Lung (tissue), 12 donors: Measurements from ENCODE around the gene ABHD16B. TPM values are rescaled to one million over a fixed set of nuclear protein-coding genes. Genes with fewer than 3 reads are reported as not detected.
A peak's percentile ranks its signal among the peaks of the same experiment; 100 is the strongest.

Experiments
- ATAC-seq: fragments of 200-7000 bp; cut with Tn5 transposase; one replicate; pipeline ENCODE4 v1.9.1; 2020; ENCODE audit warnings: moderate number of reproducible peaks; ENCODE audit not compliant: insufficient read depth, low FRiP score
- DNase-seq, 3 donors: peaks; one replicate each; pipeline ENCODE4 v3.0.0-alpha.2; 2013 to 2017
- H3K27ac ChIP-seq, 2 donors: one replicate each; pipeline ENCODE4 v1.5.1; 2013; ENCODE audit warnings: mild to moderate bottlenecking in 2 of 2, moderate library complexity in 2 of 2, control low read depth in 1 of 2, inconsistent platforms in 1 of 2, low read depth in 1 of 2, low read length in 1 of 2
- H3K27me3 ChIP-seq, 3 donors: one replicate each; pipeline ENCODE4 v1.5.1; 2013; ENCODE audit warnings: low read length in 2 of 3; ENCODE audit not compliant: control insufficient read depth in 3 of 3, insufficient read depth in 3 of 3
- H3K36me3 ChIP-seq, 4 donors: one replicate each; pipeline ENCODE4 v1.5.1; 2013; ENCODE audit warnings: low read length in 4 of 4, mild to moderate bottlenecking in 1 of 4, moderate library complexity in 1 of 4; ENCODE audit not compliant: control insufficient read depth in 4 of 4, insufficient read depth in 4 of 4
- H3K4me1 ChIP-seq, 5 donors: one replicate each; pipeline ENCODE4 v1.5.1; 2013; ENCODE audit warnings: low read length in 5 of 5, mild to moderate bottlenecking in 2 of 5, moderate library complexity in 1 of 5; ENCODE audit not compliant: control insufficient read depth in 5 of 5, insufficient read depth in 5 of 5
- H3K4me3 ChIP-seq: one replicate; pipeline ENCODE4 v1.5.1; 2013; ENCODE audit warnings: mild to moderate bottlenecking, control low read depth, moderate library complexity
- H3K9ac ChIP-seq, 2 donors: one replicate each; pipeline ENCODE4 v1.5.1; 2013; ENCODE audit warnings: low read length in 2 of 2, control low read depth in 1 of 2; ENCODE audit not compliant: insufficient read depth in 1 of 2
- H3K9me3 ChIP-seq, 4 donors: one replicate each; pipeline ENCODE4 v1.5.1; 2013; ENCODE audit warnings: low read length in 3 of 4, mild to moderate bottlenecking in 1 of 4, moderate library complexity in 1 of 4; ENCODE audit not compliant: control insufficient read depth in 4 of 4, insufficient read depth in 3 of 4
- CTCF ChIP-seq: IDR thresholded peaks from 2 replicates; pipeline ENCODE4 v1.5.1; 2012; ENCODE audit warnings: mild to moderate bottlenecking; ENCODE audit errors: control extremely low read depth, extremely low read depth
- WGBS, 2 donors: extraction: QIAGEN DNeasy Blood & Tissue Kit; methylation state at CpG; one replicate each; pipeline ENCODE4 v1.1.7; 2013; 5-methylcytosine and 5-hydroxymethylcytosine counted together
- polyA plus RNA-seq, 2 donors: library from polyadenylated mRNA; stranded (reverse); fragments of 200-250 nt; gene quantifications; one replicate each; pipeline ENCODE4 v1.2.1, GENCODE V29; 2013
- total RNA-seq, 2 donors: library from RNA; depleted of rRNA in 1 of 2; stranded (reverse); fragments of >200 nt in 1 of 2; gene quantifications; one replicate each; pipeline ENCODE4 v1.2.1, GENCODE V29; 2014 to 2021
- donor health status: control.
- donor health status: control.
- donor health status: Bipolar disorder and iron deficiency.
- donor health status: healthy.
- donor health status: DM: yes; HTN: yes; CAD: no.

ABHD16B gene
- total and polyA plus RNA-seq, 4 donors = 0.89 to 1.5 TPM; not detected in 2

GRCh38 chr20:63854069-63854765, 7.1 kb upstream of the ABHD16B start:
- Histone ChIP-seq H3K27me3 (peaks cover 0 to 5% (median 0%) of the 10 kb centered on the region in 3 donors), H3K27ac (peak overlapping the region; percentile 76 to 82), H3K9ac (no peak overlapping the region), H3K4me1 (peaks cover 7 to 54% (median 32%) of the 10 kb centered on the region in 5 donors), H3K4me3 (no peak overlapping the region), H3K9me3 (no peaks in the 10 kb centered on the region), H3K36me3 (no peaks in the 10 kb centered on the region)
- peak; percentile 59 to 76 (median 61) for DNase-seq
- WGBS, 2 donors = 7 to 9% methylated on average over 17 of the region's 17 CpGs
- ATAC-seq = peak; percentile 35
- TF ChIP-seq CTCF = no peak

DNA sequence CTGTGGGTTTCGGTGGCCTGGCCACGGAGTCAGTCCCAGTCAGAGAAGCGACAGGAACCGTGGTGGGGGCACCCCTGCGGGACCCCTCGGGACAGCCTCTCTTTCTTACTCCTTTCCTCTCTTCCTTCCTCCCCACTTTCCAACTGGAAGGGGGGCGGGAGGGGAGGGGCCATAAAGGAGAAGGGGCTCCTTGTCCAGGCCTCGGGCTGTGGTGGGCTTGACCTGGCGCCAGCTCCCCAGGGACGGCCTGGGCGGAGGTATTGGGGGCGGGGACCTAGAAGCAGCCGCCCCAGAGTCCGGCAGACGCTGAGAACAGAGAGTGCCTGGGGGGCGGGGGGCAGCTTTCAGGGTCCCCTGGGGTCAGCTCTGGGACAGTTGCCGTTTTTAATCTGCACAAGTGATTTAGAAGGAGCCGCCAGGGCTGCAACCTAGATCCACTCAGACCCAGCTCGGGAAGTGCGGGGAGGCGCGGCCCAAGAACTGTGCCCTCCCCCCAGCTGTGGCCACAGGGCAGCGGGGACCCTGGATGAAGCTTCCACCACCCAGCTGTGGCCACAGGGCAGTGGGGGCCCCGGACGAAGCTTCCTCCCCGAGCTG, 6.4 kb upstream of the ABHD16B start:
- Histone ChIP-seq H3K27ac (peak overlapping the region; percentile 76 to 82), H3K4me1 (peaks cover 7 to 58% (median 34%) of the 10 kb centered on the region in 5 donors), H3K27me3 (peaks cover 0 to 5% (median 0%) of the 10 kb centered on the region in 3 donors), H3K36me3 (no peaks in the 10 kb centered on the region), H3K4me3 (no peak overlapping the region), H3K9me3 (no peaks in the 10 kb centered on the region), H3K9ac (no peak overlapping the region)
- ATAC-seq (no peak), DNase-seq (peak in 1 of 3 donors; percentile 49)
- TF ChIP-seq CTCF = no peak
- 9 to 11% methylated on average over 22 to 26 of the region's 26 CpGs for WGBS, 2 donors

GRCh38 chr20:63855363-63856097, 5.8 kb upstream of the ABHD16B start:
- Histone ChIP-seq H3K36me3 (no peaks in the 10 kb centered on the region), H3K9me3 (no peaks in the 10 kb centered on the region), H3K27me3 (peaks cover 0 to 5% (median 0%) of the 10 kb centered on the region in 3 donors), H3K4me1 (peaks cover 7 to 58% (median 34%) of the 10 kb centered on the region in 5 donors), H3K9ac (no peak overlapping the region), H3K4me3 (no peak overlapping the region), H3K27ac (peak overlapping the region; percentile 76 to 82)
- DNase-seq (peak in 1 of 3 donors; percentile 50), ATAC-seq (no peak)
- 41 to 69% methylated on average over 30 to 36 of the region's 36 CpGs for WGBS, 2 donors
- no peak for TF ChIP-seq CTCF
